GM04503 (cell line): ENCODE measurements around the gene C11orf58.

Experiments
- DNase-seq: peaks from one replicate; pipeline ENCODE4 v3.0.0-alpha.2; 2012; ENCODE audit warnings: low read depth

Gene C11orf58

GRCh38 chr11:16769386-16769785 is 30.9 kb downstream of the C11orf58 start:
- DNase-seq: no peak

DNA sequence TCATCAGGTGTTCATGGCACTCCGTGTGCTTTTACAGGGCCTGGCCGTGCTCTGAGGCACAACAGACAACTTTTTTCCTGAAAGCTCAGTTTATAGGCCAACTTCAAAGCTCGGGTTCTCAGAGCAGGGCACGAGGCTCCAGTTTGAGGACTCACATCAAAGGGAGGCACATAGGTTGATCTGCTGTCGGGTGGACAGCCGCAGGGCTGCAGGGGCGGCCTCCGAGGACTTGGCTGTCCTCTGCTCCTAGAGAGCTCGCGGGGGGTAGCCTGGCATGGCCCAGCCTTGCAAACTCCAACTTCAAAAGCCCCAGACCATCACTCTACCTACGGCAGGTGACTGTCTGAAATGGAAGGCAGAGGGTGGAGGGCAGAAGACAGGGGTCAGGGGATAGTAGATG is 31.6 kb downstream of the C11orf58 start:
- DNase-seq: no peak

DNA sequence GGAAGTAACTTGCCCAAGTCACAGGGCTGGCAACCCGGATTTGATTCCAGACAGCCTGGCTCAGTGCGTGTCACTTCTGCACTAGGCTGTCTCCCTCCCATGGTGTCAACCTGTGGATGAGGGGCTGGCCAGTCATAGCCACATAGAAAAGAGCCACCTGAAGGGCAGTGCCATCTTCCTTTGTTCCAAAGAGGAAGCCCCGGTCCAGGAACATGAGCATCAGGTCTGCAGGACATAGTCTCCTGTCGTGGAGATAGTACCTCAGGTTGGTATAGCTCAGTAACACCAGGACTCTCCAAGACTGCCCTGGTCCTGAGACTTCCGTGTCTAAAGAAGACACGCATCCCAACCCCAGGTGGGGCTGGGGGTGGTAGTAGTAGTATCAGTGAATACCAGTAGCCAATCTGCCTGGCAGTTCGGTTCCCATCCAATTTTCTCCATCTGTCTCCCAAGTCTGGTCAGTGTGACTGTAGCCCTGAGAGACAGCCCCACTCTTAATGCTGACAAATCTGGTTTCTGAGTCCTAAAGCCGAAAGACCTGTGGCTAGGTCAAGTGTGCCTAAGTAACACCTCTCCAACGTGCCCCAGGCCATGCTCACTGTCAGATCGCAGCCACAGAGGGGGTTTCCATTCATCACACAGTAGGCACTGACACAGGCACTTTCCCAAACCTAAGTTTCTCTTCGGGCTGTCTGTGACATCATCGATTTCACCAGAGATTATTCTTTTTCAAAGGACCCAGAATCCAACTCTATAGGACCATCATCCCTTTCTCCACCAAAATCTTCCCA is 33.1 kb downstream of the C11orf58 start:
- DNase-seq: no peak

DNA sequence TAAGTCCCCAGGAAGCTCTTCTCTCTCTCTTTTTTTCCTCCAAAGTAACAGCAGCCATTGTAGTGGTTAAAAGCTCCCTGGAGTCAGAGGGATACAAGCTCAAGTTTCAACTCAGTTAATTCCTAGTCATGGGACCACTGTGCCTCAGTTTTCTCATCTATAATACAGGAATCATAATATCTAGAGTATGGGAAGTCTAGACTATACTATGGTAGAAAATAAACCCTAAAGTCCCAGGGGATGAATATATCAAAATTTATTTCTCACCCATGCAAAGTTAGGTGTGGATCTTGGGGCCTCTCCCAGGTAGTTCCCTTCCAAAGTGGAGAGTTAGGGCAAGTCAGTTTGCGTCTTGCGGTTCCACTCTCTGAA is 33.7 kb downstream of the C11orf58 start:
- DNase-seq: no peak

DNA sequence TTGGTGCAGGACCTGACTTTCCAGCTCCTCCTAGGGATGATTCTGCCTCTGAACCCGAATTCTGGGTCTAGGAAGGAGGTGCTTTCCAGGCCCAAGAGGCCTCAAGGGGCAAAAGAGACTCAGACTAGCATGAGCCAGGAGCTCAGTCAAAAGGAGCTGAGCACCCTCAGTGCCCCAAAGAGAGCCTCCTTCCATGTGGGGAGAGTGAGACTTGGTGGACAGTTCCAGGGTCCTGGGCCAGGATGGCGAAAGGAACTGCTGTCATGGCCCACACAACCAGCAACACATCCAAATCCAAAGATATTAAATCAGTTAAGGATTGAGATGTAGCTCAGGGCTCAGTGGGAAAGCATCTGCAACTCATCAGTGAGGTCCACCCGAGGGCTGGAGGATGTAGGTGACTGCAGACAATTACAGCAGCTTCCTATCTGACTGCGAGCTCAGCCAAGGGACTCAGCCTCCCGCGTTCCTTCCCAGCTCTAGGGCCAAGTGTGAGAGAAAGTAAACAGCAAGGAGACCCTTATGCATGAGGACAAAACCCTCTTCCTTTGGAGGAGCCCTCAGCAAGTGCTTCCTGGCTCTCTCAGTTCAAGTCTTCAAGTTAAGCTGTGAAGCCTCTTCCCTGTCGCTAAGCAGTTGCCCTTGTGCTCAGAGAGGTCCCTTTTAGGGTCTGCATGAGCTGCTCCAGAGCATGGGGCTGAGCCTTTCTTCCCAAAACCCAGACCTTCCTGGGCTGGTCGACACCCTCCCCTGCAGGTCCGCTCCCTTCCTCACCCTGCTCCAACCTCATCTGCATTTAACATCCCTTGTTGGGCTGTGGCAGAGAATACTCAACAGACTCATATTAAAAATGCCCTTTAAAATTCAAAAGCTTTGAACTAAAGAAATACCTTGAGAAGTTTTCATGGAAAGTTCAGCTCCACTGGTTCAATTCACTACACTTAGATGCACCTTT is 35.8 kb downstream of the C11orf58 start:
- DNase-seq: no peak

- DNase-seq: no peak
Observed at GRCh38 chr11:16774936-16775613, 36.6 kb downstream of the C11orf58 start.

DNA sequence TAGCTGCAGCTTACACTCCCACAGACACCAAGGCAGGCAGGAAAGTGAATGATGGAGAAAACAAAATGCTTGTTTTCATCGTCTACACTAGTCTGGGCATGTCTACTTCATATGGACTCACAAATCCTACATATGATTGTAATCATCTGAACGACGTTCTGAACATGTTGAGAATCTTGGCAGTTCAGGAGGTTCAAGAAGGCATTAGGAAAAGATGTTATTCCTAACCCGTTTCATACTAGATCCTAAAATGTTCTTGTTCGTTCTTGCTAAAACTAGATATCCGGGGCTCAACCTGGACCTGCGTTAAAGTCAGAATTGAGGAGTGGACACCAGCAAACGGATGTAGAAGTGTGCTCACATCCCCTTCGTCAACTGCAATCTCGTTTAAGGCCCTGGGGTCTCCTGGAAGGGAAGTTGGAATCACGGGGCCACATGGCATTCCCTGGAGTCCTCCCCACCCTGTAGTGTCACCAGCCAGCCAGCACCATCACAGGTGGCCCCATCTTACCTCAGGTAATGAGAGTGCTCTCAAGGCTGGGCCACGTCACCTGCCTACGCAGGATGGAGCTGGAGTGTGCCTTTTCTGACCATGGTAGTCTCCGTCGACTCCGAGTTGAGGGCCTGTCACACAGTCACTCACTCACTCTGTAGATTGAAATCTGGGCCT is 37.3 kb downstream of the C11orf58 start:
- no peak for DNase-seq

GRCh38 chr11:16776711-16777612 is 38.5 kb downstream of the C11orf58 start:
- DNase-seq: no peak

DNA sequence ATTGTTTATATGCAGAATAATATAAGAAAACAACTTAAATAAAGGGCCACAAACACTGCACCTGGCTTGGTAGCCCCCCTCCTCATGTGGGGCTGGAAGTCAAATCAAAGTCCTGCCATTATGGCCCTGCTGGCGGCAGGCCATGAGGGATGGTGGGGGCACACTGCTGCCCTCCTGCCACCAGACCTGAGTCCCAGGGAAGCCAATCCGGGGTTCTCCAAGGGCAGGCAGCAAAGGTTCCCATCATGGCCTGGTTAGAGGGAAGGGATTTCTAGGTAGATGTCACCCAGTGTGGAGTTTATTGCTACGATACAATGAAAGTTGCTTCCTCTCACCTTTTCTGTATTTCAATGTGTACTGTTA is 39.1 kb downstream of the C11orf58 start:
- no peak for DNase-seq

- DNase-seq: no peak
Observed at GRCh38 chr11:16778286-16778685, 39.8 kb downstream of the C11orf58 start.

DNA sequence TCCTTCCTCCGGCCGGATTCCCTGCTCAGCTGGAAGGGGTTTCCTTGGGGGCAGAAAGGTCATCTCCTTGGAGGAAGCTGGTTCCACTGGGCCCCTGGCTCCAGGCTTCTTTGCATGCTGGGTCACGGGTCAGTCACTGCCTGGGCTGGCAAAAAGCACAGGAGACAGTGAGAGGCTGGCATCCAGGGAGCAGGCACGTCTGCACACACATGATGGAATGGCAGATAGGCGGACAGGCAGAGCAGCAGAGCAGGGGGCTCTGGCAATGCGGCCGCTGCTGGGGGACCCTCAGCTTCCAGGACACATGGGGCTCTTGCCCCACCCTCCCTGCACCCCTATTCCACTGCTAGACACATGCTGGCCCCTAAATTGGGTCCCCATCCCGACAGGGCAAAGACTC is 40.4 kb downstream of the C11orf58 start:
- DNase-seq: no peak

- DNase-seq: no peak
Observed at GRCh38 chr11:16779436-16779835, 41.0 kb downstream of the C11orf58 start.

DNA sequence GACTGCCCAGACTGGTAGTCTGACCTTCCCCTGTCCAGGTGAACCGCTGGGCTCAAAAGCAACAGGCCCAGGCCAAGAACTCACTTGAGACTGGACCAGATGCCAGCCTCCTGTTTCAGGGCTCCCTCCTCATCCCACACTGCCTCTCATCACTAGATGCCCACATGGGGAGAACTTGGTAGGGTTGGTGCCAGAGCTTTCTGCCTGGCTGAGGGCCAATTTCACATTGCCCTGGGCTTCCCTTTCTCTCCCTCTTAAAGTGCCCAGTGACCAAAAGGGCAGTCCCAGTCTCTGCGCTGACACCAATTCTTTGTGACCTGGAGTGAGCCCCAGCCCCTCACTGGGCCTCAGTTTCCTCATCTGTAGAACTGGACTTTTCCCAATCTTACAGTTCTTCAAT is 41.7 kb downstream of the C11orf58 start:
- DNase-seq: no peak

- DNase-seq: no peak
Observed at GRCh38 chr11:16780698-16781550, 42.5 kb downstream of the C11orf58 start.

DNA sequence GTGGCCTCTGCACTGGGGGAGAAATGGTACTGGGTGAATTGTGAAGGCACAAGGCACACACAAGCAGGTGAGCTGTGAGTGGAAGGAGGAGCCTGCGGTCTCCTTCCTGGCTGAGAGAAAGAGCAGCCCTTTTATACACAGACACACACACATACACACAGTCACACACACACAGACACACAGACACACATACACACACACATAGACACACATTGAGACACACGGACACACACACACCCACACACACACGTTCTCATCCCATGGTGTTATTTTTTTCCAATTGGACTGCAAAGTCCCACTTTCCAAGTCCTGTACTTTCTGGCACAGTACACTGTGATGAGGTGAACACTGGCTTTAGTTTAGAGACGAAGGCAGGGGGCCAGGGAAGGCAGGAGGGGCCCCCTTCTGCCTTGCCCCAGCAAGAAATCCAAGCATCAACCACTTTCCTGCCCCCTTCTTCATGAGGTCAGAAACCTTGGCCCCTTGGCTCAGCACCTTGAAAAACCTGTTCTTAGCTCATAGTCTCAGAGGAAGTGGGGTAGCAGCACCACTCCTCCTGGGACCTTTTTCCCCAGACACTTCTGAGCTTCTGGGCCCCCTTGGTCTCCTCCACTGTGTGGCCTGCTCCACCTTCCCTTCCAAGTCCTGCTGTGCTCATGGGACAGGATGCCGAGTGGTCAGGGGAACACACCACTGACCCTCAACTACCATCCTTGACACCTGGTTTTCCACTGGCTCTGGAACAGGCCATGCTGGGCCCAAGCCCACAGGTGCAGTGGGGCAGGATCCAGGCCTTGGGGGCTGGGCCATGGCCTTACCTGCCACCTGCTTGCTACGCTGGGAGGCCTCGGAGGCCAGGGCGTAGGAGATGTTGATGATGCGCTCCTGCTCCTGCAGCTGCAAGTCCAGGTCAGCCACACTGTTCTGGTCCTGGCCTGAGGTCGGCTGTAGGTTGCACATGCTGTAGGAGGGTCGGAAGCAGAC is 43.8 kb downstream of the C11orf58 start:
- DNase-seq: no peak

- no peak for DNase-seq
Observed at GRCh38 chr11:16783321-16783801, 44.9 kb downstream of the C11orf58 start.

GRCh38 chr11:16784097-16784496 is 45.6 kb downstream of the C11orf58 start:
- no peak for DNase-seq

- DNase-seq: no peak
Observed at GRCh38 chr11:16784666-16785065, 46.2 kb downstream of the C11orf58 start.
